Left kidney (tissue), 8 donors: ENCODE data around the gene PPP2R5B. TPM values are rescaled to one million over a fixed set of nuclear protein-coding genes. Genes with fewer than 3 reads are reported as not detected.

Experiments
- DNase-seq: peaks from one replicate; pipeline ENCODE4 v3.0.0-alpha.2; 2013
- long read RNA-seq, 8 donors: transcript quantifications; one replicate each; lab custom pipeline, GENCODE V29; 2026
- polyA plus RNA-seq: library from polyadenylated mRNA; unstranded; fragments of 120-200 nt; gene quantifications from one replicate; pipeline ENCODE4 v1.2.1, GENCODE V29; 2013; ENCODE audit not compliant: insufficient read length

Gene PPP2R5B
- 18.5 TPM for polyA plus RNA-seq
- long read RNA-seq, donor 1, partial matches to known transcripts = 8 of 15 reads
- long read RNA-seq, donor 1, other reads (novel, unspliced or antisense) = 5 of 15 reads
- long read RNA-seq, donor 2, partial matches to known transcripts = 0 of 6 reads
- long read RNA-seq, donor 2, other reads (novel, unspliced or antisense) = 6 of 6 reads
- long read RNA-seq, donor 3, partial matches to known transcripts = 0 of 2 reads
- long read RNA-seq, donor 3, other reads (novel, unspliced or antisense) = 0 of 2 reads
- long read RNA-seq, donor 4 = 0 reads
- long read RNA-seq, donor 5, transcript PPP2R5B-201 (14 exons, 2,745 nt) = major isoform, 5 of 5 reads
- long read RNA-seq, donor 5, partial matches to known transcripts = 0 of 5 reads
- long read RNA-seq, donor 5, other reads (novel, unspliced or antisense) = 0 of 5 reads
- long read RNA-seq, donor 6, partial matches to known transcripts = 0 of 7 reads
- long read RNA-seq, donor 6, other reads (novel, unspliced or antisense) = 5 of 7 reads
- long read RNA-seq, donor 7, partial matches to known transcripts = 10 of 11 reads
- long read RNA-seq, donor 7, other reads (novel, unspliced or antisense) = 0 of 11 reads
- long read RNA-seq, donor 8 = 0 reads

DNA sequence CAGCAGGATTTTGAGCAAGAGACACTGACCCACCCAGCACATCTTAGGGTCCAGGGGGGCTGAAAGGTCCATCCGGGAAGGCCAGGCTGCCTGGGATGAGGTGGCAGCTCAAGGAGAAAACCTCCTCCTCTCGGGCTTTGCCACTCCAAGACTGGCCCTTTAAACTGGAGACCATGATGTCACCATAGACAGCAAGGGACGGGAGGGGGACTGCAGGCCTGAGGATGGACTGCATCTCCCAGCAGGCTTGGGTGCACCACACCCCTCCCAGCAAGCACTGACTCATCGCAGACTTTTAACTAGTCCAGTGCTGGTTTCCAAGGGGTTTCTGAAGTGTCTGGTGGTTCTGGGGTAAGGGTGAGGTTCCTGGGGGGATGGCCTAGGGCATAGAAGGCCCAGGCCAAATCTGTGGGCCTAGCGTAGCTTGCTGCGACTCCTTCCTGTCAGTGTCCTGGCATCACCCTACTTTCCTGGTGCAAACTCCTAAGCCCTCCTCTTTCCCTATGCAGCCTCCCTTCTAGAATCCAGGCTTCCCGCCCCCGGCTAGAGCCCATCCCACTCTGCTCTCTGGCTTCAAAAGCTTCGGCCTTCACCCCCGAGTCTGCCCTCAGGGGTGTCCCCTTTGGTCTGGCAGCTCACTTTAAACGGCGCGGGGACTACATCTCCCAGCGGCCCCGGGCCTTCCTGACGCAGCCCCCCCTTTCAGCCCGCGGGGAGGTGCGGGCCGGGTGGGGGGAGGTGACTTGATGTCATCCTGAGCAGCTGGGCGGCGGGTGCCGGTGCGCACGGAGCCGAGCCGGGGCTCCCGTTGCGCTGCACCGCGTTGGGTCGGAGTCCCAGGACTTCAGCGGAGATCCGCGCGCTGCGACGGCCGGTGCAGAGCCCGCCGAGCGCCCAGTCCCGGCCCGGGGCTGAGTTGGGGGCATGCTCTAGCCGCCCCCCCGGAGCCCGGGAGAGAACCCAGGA, at the start of gene PPP2R5B:
Gene PPP2R5B, plus strand, starts transcription at position 746 of the 966 bp plus-strand sequence. CDS start 1,046 bp downstream, outside the sequence.
- peak; percentile 86 for DNase-seq

- no peak for DNase-seq
Observed at GRCh38 chr11:64875369-64876228, 48.9 kb upstream of the PPP2R5B start.

DNA sequence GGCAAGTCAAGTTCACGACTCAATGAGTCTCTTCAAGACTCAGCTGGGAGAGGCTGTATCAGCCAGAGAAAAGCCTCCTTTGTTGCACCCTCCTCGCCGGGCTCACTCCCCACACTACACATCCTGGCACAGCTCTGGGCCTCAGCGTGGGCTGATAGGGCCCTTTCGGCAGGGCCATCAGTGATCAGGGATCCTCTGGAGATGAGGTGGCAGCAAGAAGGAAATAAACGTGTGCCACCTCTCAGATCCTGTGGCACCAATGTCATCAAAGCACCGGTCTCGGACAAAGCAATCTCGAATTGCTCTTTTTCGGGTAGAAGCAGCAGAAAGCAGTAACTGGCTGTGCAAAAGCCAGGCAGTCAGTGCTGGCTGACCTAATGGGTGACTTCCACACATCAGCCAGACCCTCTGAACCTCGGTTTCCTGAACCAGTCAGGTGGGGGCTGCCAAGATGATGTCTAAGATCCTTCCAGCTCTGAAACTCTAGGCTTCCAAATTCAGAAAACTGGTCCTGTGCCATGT, 48.2 kb upstream of the PPP2R5B start:
- DNase-seq = no peak

- DNase-seq = no peak
Observed at GRCh38 chr11:64876835-64877341, 47.6 kb upstream of the PPP2R5B start.

GRCh38 chr11:64877390-64878222, 46.9 kb upstream of the PPP2R5B start:
- DNase-seq = no peak

DNA sequence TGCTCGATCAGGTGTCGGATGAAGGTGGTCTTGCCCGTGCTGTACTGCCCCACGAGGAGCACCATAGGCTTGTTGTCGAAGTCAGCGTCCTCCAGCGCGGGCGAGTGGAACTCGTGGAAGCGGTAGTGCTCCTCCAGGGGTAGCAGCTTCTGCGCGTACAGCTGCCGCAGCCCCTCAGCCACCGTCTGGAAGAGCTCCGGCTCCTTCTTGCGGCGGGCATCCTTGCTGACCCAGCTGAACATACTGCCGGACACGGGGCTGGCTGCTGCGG, 46.3 kb upstream of the PPP2R5B start:
- no peak for DNase-seq

GRCh38 chr11:64878494-64879243, 45.8 kb upstream of the PPP2R5B start, which contains the start of gene EHD1:
EHD1 (minus strand) TSS chr11:64878621; CDS start chr11:64878464, 157 bp downstream.
- DNase-seq = peak; percentile 98

- DNase-seq = no peak
Observed at GRCh38 chr11:64879244-64879900, 45.1 kb upstream of the PPP2R5B start.

- no peak for DNase-seq
Observed at GRCh38 chr11:64880240-64881001, 44.1 kb upstream of the PPP2R5B start.

DNA sequence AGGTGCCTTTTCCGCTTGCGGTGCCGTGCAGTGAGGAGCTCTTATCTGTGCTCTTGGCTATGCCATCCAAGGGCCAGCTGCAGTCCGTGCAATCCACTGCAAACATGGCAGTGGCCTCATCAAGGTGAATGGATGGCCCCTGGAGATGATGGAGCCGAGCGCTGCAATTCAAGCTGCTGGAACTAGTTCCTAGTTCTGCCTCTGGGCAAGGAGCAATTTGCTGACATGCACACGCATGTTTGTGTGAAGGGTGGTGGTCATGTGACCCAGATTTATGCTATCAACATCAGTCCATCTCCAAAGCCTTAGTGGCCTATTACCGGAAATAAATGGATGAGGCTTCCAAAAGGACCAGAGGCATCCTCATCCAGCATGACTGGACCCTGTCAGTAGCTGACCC, 43.0 kb upstream of the PPP2R5B start:
- DNase-seq = no peak

GRCh38 chr11:64882243-64882642, 42.2 kb upstream of the PPP2R5B start:
- no peak for DNase-seq

DNA sequence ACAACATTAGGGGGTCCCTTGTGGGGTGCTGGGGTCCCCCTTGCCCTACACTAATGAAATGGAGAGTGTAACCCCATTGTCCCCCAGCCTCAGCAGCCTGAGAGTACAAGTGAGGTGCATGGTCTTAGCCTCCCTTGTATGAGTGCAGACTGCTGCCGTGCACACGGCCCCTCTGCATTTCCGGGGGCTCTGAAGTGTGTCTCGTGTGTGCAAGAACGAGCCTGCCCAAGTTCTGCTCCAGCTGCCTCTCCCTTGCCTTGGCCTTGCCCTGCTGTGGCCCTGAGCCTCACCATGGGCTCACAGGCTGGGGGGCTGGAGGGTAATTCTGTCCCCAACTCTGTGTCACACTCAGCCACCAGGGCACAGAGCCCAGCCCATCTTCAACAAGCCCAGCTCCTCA, 40.9 kb upstream of the PPP2R5B start:
- DNase-seq = no peak

DNA sequence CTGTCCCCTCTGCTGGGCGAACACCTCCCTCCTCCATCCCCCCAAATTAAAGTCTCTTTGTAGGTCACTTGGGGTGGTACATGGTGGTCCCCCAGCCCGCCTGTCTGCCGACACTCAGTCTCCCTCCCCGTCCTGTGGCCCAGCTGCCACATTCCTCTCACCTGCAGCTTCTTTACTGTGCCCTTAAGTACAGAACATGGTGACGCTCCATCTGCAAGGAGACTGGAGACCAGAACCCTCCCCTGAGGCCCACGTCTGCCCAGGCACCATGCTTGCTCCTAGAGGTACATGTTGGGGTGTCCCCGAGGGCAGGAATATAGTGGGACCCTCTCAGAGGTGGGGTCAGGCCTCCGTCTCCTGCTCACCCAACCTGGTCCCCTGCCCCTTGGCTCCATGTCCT, 40.5 kb upstream of the PPP2R5B start:
- no peak for DNase-seq

DNA sequence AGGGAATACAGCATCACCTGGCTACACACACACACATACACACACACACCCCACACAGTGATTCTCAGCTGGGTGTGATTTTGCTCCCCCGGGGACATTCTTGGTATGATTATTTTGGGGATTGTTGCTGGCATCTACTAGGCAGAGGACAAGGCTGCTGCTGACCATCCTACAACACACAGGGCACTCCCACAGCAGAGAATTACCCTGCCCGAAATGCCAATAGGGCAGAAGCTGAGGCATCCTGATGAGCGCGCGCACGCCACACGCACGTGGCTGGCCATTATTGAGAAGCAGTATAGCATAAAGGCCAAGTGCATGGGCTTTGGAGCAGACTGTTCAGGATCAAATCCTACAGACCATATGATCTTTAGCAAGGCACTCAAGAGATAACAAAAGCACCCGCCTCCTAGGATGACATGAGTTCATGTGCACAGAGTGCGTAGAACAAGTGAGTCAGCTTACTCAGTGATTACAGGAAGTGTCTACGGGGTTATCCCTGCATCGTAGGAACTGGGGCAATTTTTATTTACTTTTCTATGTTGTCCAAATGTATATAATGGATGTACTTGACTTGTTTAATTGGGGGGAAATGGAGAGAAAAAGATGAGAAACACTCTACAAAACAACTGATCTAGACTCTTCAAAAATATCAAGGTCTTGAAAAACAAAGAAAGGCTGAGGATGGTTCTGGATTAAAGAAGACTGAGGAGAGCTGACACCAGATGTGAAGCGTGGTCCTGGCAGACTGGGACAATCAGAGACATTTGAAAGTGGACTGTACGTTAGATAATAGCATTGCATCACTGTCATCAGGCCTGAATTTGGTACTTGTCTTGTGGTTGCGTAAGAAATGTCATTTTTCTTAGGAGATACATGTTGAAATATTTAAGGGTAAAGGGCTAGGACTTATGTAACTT, 38.9 kb upstream of the PPP2R5B start:
- no peak for DNase-seq

GRCh38 chr11:64887234-64887756, 37.2 kb upstream of the PPP2R5B start:
- DNase-seq = no peak

GRCh38 chr11:64887757-64888405, 36.6 kb upstream of the PPP2R5B start:
- peak; percentile 68 for DNase-seq
